GM12878 (cell line): ENCODE results near the gene SMIM5. TPM values are rescaled to one million over a fixed set of nuclear protein-coding genes. Genes with fewer than 3 reads are reported as not detected.

Experiments used
- CTCF ChIP-seq, 3 experiments: IDR thresholded peaks in 2 of 3; conservative IDR thresholded peaks in 1 of 3; 2 replicates each; pipeline ENCODE4 v1.5.1; 2011; ENCODE audit warnings: low read depth in 3 of 3, low read length in 3 of 3, mild to moderate bottlenecking in 3 of 3, control low read depth in 2 of 3, moderate library complexity in 2 of 3, inconsistent platforms in 1 of 3, mixed read lengths in 1 of 3; ENCODE audit not compliant: control insufficient read depth in 2 of 3, insufficient read depth in 1 of 3; ENCODE audit errors: extremely low read depth in 1 of 3
- JUNB ChIP-seq: IDR thresholded peaks from 2 replicates; pipeline ENCODE4 v1.6.1; 2016; ENCODE audit warnings: antibody characterized with exemption, mild to moderate bottlenecking
- STAT3 ChIP-seq: IDR thresholded peaks from 2 replicates; pipeline ENCODE4 v1.6.1; 2011; ENCODE audit warnings: low read depth, low read length, improper control_type of control experiment
- polyA plus RNA-seq, 11 experiments: library from polyadenylated mRNA; depleted of rRNA in 4 of 11; unstranded in 6 of 11; stranded (reverse) in 5 of 11; fragments of >200 nt; fragmentation: Nextera tagmentation in 4 of 11; fragmentation: Illumina TruSeq in 1 of 11; extraction: Ambion mirVana in 4 of 11; extraction: Trizol in 1 of 11; gene quantifications; 1 replicate in 1 of 11; 2 replicates in 10 of 11; pipeline versions ENCODE4 v1.2.1 to v1.2.3, GENCODE V29; 2011 to 2016; ENCODE audit warnings: inconsistent platforms in 2 of 11, missing spikeins in 2 of 11, low read depth in 1 of 11
- total RNA-seq, 4 experiments: library from RNA; depleted of rRNA in 3 of 4; stranded (reverse); fragments of >200 nt in 3 of 4; fragmentation: Illumina TruSeq in 1 of 4; extraction: Trizol in 1 of 4; gene quantifications; 2 replicates each; pipeline versions ENCODE4 v1.2.1 to v1.2.3, GENCODE V29; 2013 to 2021

Gene SMIM5
- total and polyA plus RNA-seq, 10 of the 15 experiments (the other 5 are each of a cell fraction or from before 2014, with no cell fraction given), result 0.08 to 0.11 TPM; not detected in 8

- TF ChIP-seq CTCF (IDR thresholded peaks at IDR 0.05 in 2 of 3, conservative IDR thresholded peaks at IDR 0.05 in 1 of 3; ENCODE audit: control insufficient read depth in 2 of 3, extremely low read depth in 1 of 3, insufficient read depth in 1 of 3, low read depth in 3 of 3, low read length in 3 of 3) (no peak), STAT3 (no peak), JUNB (no peak)
Measured at GRCh38 chr17:75689441-75689873, 56.2 kb downstream of the SMIM5 start (continued).

Other genes with a start within 250 kb of the SMIM5 start
Only the 7 nearest of the 14 such genes appear.
- 0.44 and 1.4 TPM in 2 replicates for gene CASKIN2, start 117.9 kb upstream of the SMIM5 start, total RNA-seq (2014; rRNA removed)
- 0.18 and 0.23 TPM in 2 replicates for gene CASKIN2, start 117.9 kb upstream of the SMIM5 start, total RNA-seq (2014; rRNA removed; fragmentation: Illumina TruSeq; extraction: Trizol)
- 0.80 and 1.8 TPM in 2 replicates for gene CASKIN2, start 117.9 kb upstream of the SMIM5 start, total RNA-seq (2021)
- gene CASKIN2, start 117.9 kb upstream of the SMIM5 start, polyA plus RNA-seq (2011; rRNA removed), result 0.10 TPM in 1 of 2 replicates, not detected in the other
- 0.14 and 0.16 TPM in 2 replicates for gene CASKIN2, start 117.9 kb upstream of the SMIM5 start, polyA plus RNA-seq (2014; fragmentation: Illumina TruSeq; extraction: Trizol)
- under 1 TPM in 1 of 2 experiments, not detected in 1; 0.02 TPM for gene CASKIN2, start 117.9 kb upstream of the SMIM5 start, polyA plus RNA-seq (2014; fragmentation: Nextera tagmentation; extraction: Ambion mirVana)
- 0.93 and 2.7 TPM in 2 replicates for gene CASKIN2, start 117.9 kb upstream of the SMIM5 start, polyA plus RNA-seq (2014; rRNA removed)
- under 1 TPM; 0.44 to 0.56 TPM for gene CASKIN2, start 117.9 kb upstream of the SMIM5 start, polyA plus RNA-seq (2016; fragmentation: Nextera tagmentation; extraction: Ambion mirVana)
- 42.1 and 43.2 TPM in 2 replicates for gene TSEN54, start 116.9 kb upstream of the SMIM5 start, total RNA-seq (2014; rRNA removed)
- gene TSEN54, start 116.9 kb upstream of the SMIM5 start, total RNA-seq (2014; rRNA removed; fragmentation: Illumina TruSeq; extraction: Trizol), result 21.4 and 26.1 TPM in 2 replicates
- gene TSEN54, start 116.9 kb upstream of the SMIM5 start, total RNA-seq (2021), result 37.3 and 41.2 TPM in 2 replicates
- gene TSEN54, start 116.9 kb upstream of the SMIM5 start, polyA plus RNA-seq (2011; rRNA removed), result 25.4 and 45.7 TPM in 2 replicates
- 22.9 and 29.5 TPM in 2 replicates for gene TSEN54, start 116.9 kb upstream of the SMIM5 start, polyA plus RNA-seq (2014; fragmentation: Illumina TruSeq; extraction: Trizol)
- 10 to 100 TPM in 1 of 2 experiments, 1 to 10 TPM in 1; 7.1 to 23.1 TPM for gene TSEN54, start 116.9 kb upstream of the SMIM5 start, polyA plus RNA-seq (2014; fragmentation: Nextera tagmentation; extraction: Ambion mirVana)
- gene TSEN54, start 116.9 kb upstream of the SMIM5 start, polyA plus RNA-seq (2014; rRNA removed), result 42.4 and 52.2 TPM in 2 replicates
- gene TSEN54, start 116.9 kb upstream of the SMIM5 start, polyA plus RNA-seq (2016; fragmentation: Nextera tagmentation; extraction: Ambion mirVana), result 10 to 100 TPM; 41.1 to 48.0 TPM
- gene LLGL2, start 107.7 kb upstream of the SMIM5 start, total RNA-seq (2014; rRNA removed), result 5.0 and 6.5 TPM in 2 replicates
- gene LLGL2, start 107.7 kb upstream of the SMIM5 start, total RNA-seq (2014; rRNA removed; fragmentation: Illumina TruSeq; extraction: Trizol), result 1.8 and 2.0 TPM in 2 replicates
- 6.3 and 7.6 TPM in 2 replicates for gene LLGL2, start 107.7 kb upstream of the SMIM5 start, total RNA-seq (2021)
- 1.7 and 3.3 TPM in 2 replicates for gene LLGL2, start 107.7 kb upstream of the SMIM5 start, polyA plus RNA-seq (2011; rRNA removed)
- gene LLGL2, start 107.7 kb upstream of the SMIM5 start, polyA plus RNA-seq (2014; fragmentation: Illumina TruSeq; extraction: Trizol), result 9.9 TPM in 1 of 2 replicates, not detected in the other
- gene LLGL2, start 107.7 kb upstream of the SMIM5 start, polyA plus RNA-seq (2014; fragmentation: Nextera tagmentation; extraction: Ambion mirVana), result under 1 TPM; 0.21 to 0.75 TPM
- gene LLGL2, start 107.7 kb upstream of the SMIM5 start, polyA plus RNA-seq (2014; rRNA removed), result 5.8 and 7.4 TPM in 2 replicates
- gene LLGL2, start 107.7 kb upstream of the SMIM5 start, polyA plus RNA-seq (2016; fragmentation: Nextera tagmentation; extraction: Ambion mirVana), result 1 to 10 TPM; 4.1 to 5.0 TPM
- 4.3 and 6.7 TPM in 2 replicates for gene MYO15B, start 45.6 kb upstream of the SMIM5 start, total RNA-seq (2014; rRNA removed)
- 2.3 and 2.7 TPM in 2 replicates for gene MYO15B, start 45.6 kb upstream of the SMIM5 start, total RNA-seq (2014; rRNA removed; fragmentation: Illumina TruSeq; extraction: Trizol)
- 12.3 and 15.4 TPM in 2 replicates for gene MYO15B, start 45.6 kb upstream of the SMIM5 start, total RNA-seq (2021)
- 0.67 and 0.82 TPM in 2 replicates for gene MYO15B, start 45.6 kb upstream of the SMIM5 start, polyA plus RNA-seq (2011; rRNA removed)
- gene MYO15B, start 45.6 kb upstream of the SMIM5 start, polyA plus RNA-seq (2014; fragmentation: Illumina TruSeq; extraction: Trizol), result 2.1 and 3.6 TPM in 2 replicates
- gene MYO15B, start 45.6 kb upstream of the SMIM5 start, polyA plus RNA-seq (2014; fragmentation: Nextera tagmentation; extraction: Ambion mirVana), result under 1 TPM in 1 of 2 experiments, not detected in 1; 0.82 TPM
- gene MYO15B, start 45.6 kb upstream of the SMIM5 start, polyA plus RNA-seq (2014; rRNA removed), result 9.0 and 11.1 TPM in 2 replicates
- gene MYO15B, start 45.6 kb upstream of the SMIM5 start, polyA plus RNA-seq (2016; fragmentation: Nextera tagmentation; extraction: Ambion mirVana), result 1 to 10 TPM; 1.2 to 1.3 TPM
- gene RECQL5, start 33.7 kb downstream of the SMIM5 start, total RNA-seq (2014; rRNA removed), result 22.3 and 26.8 TPM in 2 replicates
- 13.9 and 15.3 TPM in 2 replicates for gene RECQL5, start 33.7 kb downstream of the SMIM5 start, total RNA-seq (2014; rRNA removed; fragmentation: Illumina TruSeq; extraction: Trizol)
- 30.0 and 32.1 TPM in 2 replicates for gene RECQL5, start 33.7 kb downstream of the SMIM5 start, total RNA-seq (2021)
- gene RECQL5, start 33.7 kb downstream of the SMIM5 start, polyA plus RNA-seq (2011; rRNA removed), result 10.5 and 15.2 TPM in 2 replicates
- 11.2 and 18.0 TPM in 2 replicates for gene RECQL5, start 33.7 kb downstream of the SMIM5 start, polyA plus RNA-seq (2014; fragmentation: Illumina TruSeq; extraction: Trizol)
- 1 to 10 TPM; 3.6 to 6.4 TPM for gene RECQL5, start 33.7 kb downstream of the SMIM5 start, polyA plus RNA-seq (2014; fragmentation: Nextera tagmentation; extraction: Ambion mirVana)
- gene RECQL5, start 33.7 kb downstream of the SMIM5 start, polyA plus RNA-seq (2014; rRNA removed), result 26.6 and 30.6 TPM in 2 replicates
- 10 to 100 TPM; 26.9 to 27.3 TPM for gene RECQL5, start 33.7 kb downstream of the SMIM5 start, polyA plus RNA-seq (2016; fragmentation: Nextera tagmentation; extraction: Ambion mirVana)
- 57.9 and 61.9 TPM in 2 replicates for gene SAP30BP, start 33.9 kb downstream of the SMIM5 start, total RNA-seq (2014; rRNA removed)
- 67.7 and 71.2 TPM in 2 replicates for gene SAP30BP, start 33.9 kb downstream of the SMIM5 start, total RNA-seq (2014; rRNA removed; fragmentation: Illumina TruSeq; extraction: Trizol)
- gene SAP30BP, start 33.9 kb downstream of the SMIM5 start, total RNA-seq (2021), result 76.8 and 89.3 TPM in 2 replicates
- gene SAP30BP, start 33.9 kb downstream of the SMIM5 start, polyA plus RNA-seq (2011; rRNA removed), result 73.7 and 77.4 TPM in 2 replicates
- 97.8 and 100 TPM in 2 replicates for gene SAP30BP, start 33.9 kb downstream of the SMIM5 start, polyA plus RNA-seq (2014; fragmentation: Illumina TruSeq; extraction: Trizol)
- gene SAP30BP, start 33.9 kb downstream of the SMIM5 start, polyA plus RNA-seq (2014; fragmentation: Nextera tagmentation; extraction: Ambion mirVana), result 100 to 1,000 TPM; 149 to 166 TPM
- gene SAP30BP, start 33.9 kb downstream of the SMIM5 start, polyA plus RNA-seq (2014; rRNA removed), result 87.7 and 91.2 TPM in 2 replicates
- gene SAP30BP, start 33.9 kb downstream of the SMIM5 start, polyA plus RNA-seq (2016; fragmentation: Nextera tagmentation; extraction: Ambion mirVana), result 100 to 1,000 TPM; 107 to 116 TPM
- gene ITGB4, start 88.0 kb downstream of the SMIM5 start, total RNA-seq (2014; rRNA removed), result 0.05 and 0.06 TPM in 2 replicates
- gene ITGB4, start 88.0 kb downstream of the SMIM5 start, total RNA-seq (2014; rRNA removed; fragmentation: Illumina TruSeq; extraction: Trizol), result 0.18 and 0.28 TPM in 2 replicates
- gene ITGB4, start 88.0 kb downstream of the SMIM5 start, total RNA-seq (2021), result 1.6 and 1.9 TPM in 2 replicates
- gene ITGB4, start 88.0 kb downstream of the SMIM5 start, polyA plus RNA-seq (2011; rRNA removed), result 0.20 and 0.39 TPM in 2 replicates
- 0.10 TPM in 1 of 2 replicates, not detected in the other for gene ITGB4, start 88.0 kb downstream of the SMIM5 start, polyA plus RNA-seq (2014; fragmentation: Illumina TruSeq; extraction: Trizol)
- not detected for gene ITGB4, start 88.0 kb downstream of the SMIM5 start, polyA plus RNA-seq (2014; fragmentation: Nextera tagmentation; extraction: Ambion mirVana)
- gene ITGB4, start 88.0 kb downstream of the SMIM5 start, polyA plus RNA-seq (2014; rRNA removed), result 0.35 and 0.44 TPM in 2 replicates
- under 1 TPM; 0.20 to 0.45 TPM for gene ITGB4, start 88.0 kb downstream of the SMIM5 start, polyA plus RNA-seq (2016; fragmentation: Nextera tagmentation; extraction: Ambion mirVana)